Renal cortical epithelial cell (primary cell): ENCODE measurements around the gene TMEM184B. TPM values are rescaled to one million over a fixed set of nuclear protein-coding genes. Genes with fewer than 3 reads are reported as not detected.
A peak's percentile ranks its signal among the peaks of the same experiment; 100 is the strongest.

Experiments
- DNase-seq: peaks from one replicate; pipeline ENCODE4 v3.0.0-alpha.2; 2011; ENCODE audit warnings: low read depth
- total RNA-seq: library from RNA; depleted of rRNA; stranded (reverse); fragments of >200 nt; gene quantifications from 2 replicates; pipeline ENCODE4 v1.2.3, GENCODE V29; 2014

The TMEM184B gene
- total RNA-seq, 1 donor from 2014 or later = 67.5 TPM

- DNase-seq = no peak
These were observed 45.8 kb downstream of the TMEM184B start for GRCh38 chr22:38226853-38227649.

GRCh38 chr22:38223289-38223960 lies 49.4 kb downstream of the TMEM184B start:
- DNase-seq = peak; percentile 90

- peak; percentile 47 for DNase-seq
These were observed 50.1 kb downstream of the TMEM184B start for GRCh38 chr22:38222797-38223119.

- DNase-seq = no peak
These were observed 50.7 kb downstream of the TMEM184B start for GRCh38 chr22:38221908-38222796.

- no peak for DNase-seq
These were observed 51.4 kb downstream of the TMEM184B start for GRCh38 chr22:38221407-38221806.

- no peak for DNase-seq
These were observed 52.0 kb downstream of the TMEM184B start for GRCh38 chr22:38220653-38221386.

GRCh38 chr22:38220163-38220562 lies 52.6 kb downstream of the TMEM184B start:
- no peak for DNase-seq

GRCh38 chr22:38219632-38220031 lies 53.2 kb downstream of the TMEM184B start:
- no peak for DNase-seq

- DNase-seq = peak; percentile 94
These were observed 53.9 kb downstream of the TMEM184B start for GRCh38 chr22:38218661-38219622.

GRCh38 chr22:38215156-38216038 lies 57.4 kb downstream of the TMEM184B start:
- no peak for DNase-seq

GRCh38 chr22:38214302-38215056 lies 58.3 kb downstream of the TMEM184B start:
- no peak for DNase-seq

GRCh38 chr22:38213990-38214301 lies 58.9 kb downstream of the TMEM184B start:
- DNase-seq = no peak

- DNase-seq = no peak
These were observed 59.4 kb downstream of the TMEM184B start for GRCh38 chr22:38213319-38213989.

- no peak for DNase-seq
These were observed 60.4 kb downstream of the TMEM184B start for GRCh38 chr22:38212442-38212841.

- DNase-seq = no peak
These were observed 61.3 kb downstream of the TMEM184B start for GRCh38 chr22:38211556-38211955.

GRCh38 chr22:38208551-38208968 lies 64.2 kb downstream of the TMEM184B start:
- no peak for DNase-seq

- DNase-seq = no peak
These were observed 64.8 kb downstream of the TMEM184B start for GRCh38 chr22:38207898-38208432.
